Epithelial cell of esophagus (primary cell): ENCODE results near the gene PEF1.

Experiments used
- DNase-seq: peaks from one replicate; pipeline ENCODE4 v3.0.0; 2010; ENCODE audit warnings: low read depth
- H3K4me3 ChIP-seq: 2 replicates; pipeline ENCODE4 v1.5.1; 2011; ENCODE audit warnings: mild to moderate bottlenecking, low read length, control low read depth
- TF ChIP-seq, protein P1 (sequence below): IDR thresholded peaks from 2 replicates; pipeline ENCODE4 v1.5.1; 2011; ENCODE audit warnings: low read depth, mild to moderate bottlenecking, low read length, control low read depth, inconsistent platforms; ENCODE audit not compliant: insufficient read depth; ENCODE audit errors: missing control alignments

Gene PEF1

DNA sequence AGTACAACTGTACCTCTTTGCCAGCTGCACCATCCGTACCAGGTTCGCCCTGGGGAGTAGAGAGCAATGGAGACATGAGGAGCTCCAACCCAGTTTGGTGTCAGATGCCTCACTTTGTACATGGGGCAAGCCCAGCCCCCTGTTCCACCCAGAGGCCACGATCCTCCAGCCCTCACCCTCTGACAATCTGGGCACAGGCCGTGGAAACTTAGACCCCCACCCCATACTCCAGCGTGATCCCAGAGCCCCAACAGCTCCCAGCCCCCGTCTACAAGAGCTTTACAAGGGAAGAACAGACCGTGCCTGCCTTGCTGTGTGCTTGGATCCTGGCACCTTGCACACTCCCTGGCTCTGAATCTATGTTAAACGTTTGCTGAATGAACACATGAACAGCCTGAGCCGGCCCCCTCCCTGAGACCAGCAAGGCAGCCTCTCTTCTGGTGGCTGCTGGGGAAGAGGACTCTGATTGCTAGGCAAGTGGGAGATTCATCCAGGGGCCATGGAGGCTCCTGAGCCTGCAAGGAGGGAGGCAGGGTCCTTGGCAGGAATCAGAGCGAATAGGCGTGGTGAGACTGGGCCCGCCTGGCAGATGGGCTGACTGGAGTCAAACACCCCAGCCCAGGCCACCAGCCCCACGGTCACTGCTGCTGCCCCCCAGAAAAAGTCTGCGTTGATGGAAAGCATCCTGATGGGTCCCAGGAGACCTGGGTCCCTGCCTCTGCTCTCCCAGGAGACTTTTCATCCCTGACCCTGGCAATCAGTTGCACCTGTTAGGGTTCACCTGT, 12.5 kb upstream of the PEF1 start:
- H3K4me3 ChIP-seq, result no peak overlapping the region
- DNase-seq, result no peak
- TF ChIP-seq, protein P1, sequence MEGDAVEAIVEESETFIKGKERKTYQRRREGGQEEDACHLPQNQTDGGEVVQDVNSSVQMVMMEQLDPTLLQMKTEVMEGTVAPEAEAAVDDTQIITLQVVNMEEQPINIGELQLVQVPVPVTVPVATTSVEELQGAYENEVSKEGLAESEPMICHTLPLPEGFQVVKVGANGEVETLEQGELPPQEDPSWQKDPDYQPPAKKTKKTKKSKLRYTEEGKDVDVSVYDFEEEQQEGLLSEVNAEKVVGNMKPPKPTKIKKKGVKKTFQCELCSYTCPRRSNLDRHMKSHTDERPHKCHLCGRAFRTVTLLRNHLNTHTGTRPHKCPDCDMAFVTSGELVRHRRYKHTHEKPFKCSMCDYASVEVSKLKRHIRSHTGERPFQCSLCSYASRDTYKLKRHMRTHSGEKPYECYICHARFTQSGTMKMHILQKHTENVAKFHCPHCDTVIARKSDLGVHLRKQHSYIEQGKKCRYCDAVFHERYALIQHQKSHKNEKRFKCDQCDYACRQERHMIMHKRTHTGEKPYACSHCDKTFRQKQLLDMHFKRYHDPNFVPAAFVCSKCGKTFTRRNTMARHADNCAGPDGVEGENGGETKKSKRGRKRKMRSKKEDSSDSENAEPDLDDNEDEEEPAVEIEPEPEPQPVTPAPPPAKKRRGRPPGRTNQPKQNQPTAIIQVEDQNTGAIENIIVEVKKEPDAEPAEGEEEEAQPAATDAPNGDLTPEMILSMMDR, result no peak

DNA sequence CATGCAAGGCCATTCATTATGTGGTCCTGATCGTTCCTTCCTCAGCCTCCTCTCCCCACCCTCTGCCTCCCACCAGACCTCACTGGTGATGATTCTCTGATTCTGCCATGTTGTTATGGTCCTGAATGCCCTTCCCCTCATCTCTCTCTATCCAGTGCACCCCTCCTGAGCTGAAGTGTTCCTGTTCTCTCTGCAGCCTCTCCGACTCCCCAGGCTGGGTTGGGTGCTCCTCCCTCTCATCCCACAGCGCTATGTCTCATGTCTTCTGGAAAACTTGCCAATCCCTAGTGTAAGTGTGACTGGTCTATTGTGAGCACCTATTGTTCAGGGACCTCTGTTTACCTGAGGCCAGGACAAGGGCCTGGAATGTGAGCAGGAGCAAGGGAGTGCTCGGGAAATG, 11.1 kb upstream of the PEF1 start:
- TF ChIP-seq, protein P1, result no peak
- no peak for DNase-seq
- no peak overlapping the region for H3K4me3 ChIP-seq

DNA sequence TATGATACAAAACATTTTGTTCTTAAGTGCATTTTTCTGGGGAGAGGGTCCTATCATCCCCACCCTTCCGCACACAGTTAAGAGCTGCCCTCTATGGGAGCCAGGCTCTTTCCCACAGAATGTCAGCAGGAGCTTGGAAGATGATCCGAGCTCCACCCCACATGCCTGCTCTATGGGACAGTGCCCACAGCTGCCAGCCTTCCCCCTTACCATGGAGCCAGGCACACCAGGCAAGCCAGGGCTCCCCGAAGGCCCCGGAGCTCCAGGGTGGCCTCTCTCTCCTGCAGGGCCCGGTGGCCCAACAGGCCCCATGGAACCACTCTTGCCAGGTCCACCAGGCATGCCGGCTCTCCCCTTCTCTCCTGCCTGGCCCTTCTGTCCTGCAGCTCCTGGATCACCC, 10.4 kb upstream of the PEF1 start:
- TF ChIP-seq, protein P1, result no peak
- no peak for DNase-seq

DNA sequence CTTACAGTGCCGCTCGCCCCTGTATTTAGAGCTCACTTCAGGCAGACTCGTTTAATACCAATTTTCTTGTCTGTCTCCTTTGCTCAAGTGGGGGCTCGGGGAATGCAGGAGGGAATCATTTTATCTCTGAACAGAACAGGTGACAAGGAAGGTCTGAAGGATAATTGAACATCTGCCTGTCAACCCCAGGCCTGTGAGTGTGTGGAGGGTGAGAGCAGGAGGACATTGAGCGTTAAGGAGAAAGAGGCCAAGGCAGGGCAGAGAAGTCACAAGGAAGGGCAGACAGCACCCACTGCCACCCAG, 9.7 kb upstream of the PEF1 start:
- no peak for DNase-seq
- no peak overlapping the region for H3K4me3 ChIP-seq
- TF ChIP-seq, protein P1, result no peak

More for the DNA sequence above, 10.4 kb upstream of the PEF1 start:
- H3K4me3 ChIP-seq, result no peak overlapping the region

DNA sequence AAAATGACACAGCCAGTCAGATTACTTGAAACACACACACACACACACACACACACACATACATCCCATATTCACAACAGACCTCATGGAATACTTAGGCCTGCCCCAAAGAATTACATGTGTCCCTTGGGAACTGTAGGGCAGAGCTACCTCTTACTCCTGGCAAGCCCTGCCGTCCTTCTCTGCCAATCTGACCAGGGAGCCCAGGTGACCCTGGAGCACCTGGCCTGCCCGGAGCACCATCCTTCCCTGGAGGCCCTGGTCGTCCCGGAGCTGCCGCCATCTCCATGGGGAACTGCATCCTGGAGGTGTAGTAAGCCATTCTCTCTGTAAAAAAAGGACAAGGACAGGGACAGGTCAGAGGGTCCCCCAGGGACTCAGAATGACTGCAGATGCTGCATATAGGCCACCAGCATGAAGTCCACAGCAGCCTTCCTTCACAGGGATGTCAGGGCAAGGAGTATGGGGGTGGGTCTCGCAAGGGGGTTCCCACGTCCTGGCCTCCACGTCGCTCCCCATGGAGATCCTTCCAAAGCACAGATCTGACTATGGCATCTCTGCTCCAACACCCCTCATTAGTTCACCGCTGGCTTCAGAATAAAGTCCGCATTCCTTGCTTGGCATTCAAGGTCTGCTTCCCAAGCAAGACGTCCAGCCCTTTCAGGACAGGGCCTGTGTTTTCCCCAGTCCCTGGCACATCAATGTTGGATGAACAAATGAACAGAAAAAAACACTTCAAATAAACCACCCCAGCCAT, 9.2 kb upstream of the PEF1 start:
- DNase-seq, result no peak
- TF ChIP-seq, protein P1, result no peak
- H3K4me3 ChIP-seq, result no peak overlapping the region

DNA sequence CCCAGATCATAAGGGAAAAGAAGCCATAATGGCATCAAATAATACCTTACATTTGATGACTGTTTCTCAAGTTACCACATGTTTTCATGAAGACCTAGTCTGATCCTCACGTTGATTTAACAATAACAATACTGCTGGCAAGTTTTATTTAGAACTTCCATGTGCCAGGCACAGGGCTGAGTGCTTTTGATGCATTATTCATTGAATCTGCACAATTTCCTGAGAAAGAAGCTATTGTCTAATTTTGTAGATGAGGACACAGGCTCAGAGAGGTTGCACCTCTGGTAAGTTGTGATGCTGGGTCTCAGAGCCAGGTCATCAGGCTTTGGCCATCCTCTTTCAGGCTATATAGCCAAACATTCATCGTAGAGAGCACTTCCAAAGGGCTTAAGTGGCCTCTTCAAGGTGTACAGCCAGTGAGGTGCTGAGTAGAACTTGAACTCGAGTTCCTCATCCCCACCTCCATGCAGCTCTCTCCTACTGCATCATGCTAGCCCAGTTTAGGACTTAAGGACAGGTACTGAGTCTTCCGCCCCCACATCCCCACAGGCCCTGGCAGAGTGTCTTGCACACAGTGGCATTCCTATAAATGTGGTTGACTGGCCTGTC, 8.3 kb upstream of the PEF1 start:
- TF ChIP-seq, protein P1, result no peak
- DNase-seq, result no peak
- no peak overlapping the region for H3K4me3 ChIP-seq
